Measurements from ENCODE around the gene CRB2. TPM values are rescaled to one million over a fixed set of nuclear protein-coding genes. Genes with fewer than 3 reads are reported as not detected.

Gene CRB2
- total and polyA plus RNA-seq, 2 donors (not counting 1 experiment from before 2014, with no cell fraction given), result 1.4 to 2.4 TPM

DNA sequence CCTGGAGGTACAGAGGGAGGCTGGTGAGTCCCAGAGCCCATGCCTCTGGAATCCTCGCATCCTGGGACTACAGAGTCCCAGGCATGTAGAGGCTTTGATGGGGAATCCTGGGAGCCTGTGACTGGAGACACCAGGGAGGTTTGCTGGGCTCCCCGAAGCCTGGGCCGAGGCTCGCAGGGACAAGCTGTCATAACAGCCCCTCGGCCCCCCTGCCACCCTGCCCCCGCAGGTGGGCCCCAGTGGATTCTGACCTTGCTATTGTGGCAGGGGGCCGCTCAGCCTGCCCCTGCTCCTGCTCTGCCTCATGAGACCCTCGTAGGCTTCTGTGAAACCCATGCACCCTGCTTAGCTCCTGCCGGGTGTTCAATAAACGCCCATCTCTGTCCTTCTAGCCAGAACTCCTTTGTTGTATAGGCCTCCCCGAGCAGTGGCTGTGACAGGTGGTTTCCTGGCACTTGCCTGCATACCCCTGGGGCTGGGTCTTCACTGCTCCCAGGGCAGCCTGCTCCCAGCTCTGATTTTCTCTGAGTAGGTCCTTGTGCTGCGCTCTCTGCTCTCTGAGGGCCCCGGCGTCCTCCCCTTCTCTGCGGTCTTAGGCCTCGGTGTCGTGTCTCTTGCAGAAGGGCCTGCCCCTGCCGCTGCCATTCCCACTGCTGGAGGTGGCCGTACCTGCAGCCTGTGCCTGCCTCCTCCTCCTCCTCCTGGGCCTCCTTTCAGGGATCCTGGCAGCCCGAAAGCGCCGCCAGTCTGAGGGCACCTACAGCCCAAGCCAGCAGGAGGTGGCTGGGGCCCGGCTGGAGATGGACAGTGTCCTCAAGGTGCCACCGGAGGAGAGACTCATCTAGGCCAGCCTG lies 20.4 kb downstream of the CRB2 start:
- Mint-ChIP-seq H3K27me3 (peaks cover 29% of the 10 kb centered on the region), H3K9me3 (ENCODE audit: insufficient read depth) (no peaks in the 10 kb centered on the region), H3K4me1 (peaks cover 18% of the 10 kb centered on the region), H3K4me3 (no peak overlapping the region), H3K27ac (no peak overlapping the region)
- H2AFZ ChIP-seq (ENCODE audit: insufficient read depth, low read depth, low read length, poor library complexity, severe bottlenecking), result no peak overlapping the region
- ATAC-seq (ENCODE audit: low read depth) (no peak), DNase-seq (no peak)
- H3K4me3 ChIP-seq (ENCODE audit: control extremely low read depth in 1 of 5, extremely low read depth in 1 of 5, insufficient read depth in 1 of 5, low read depth in 2 of 5, low read length in 4 of 5), result no peak overlapping the region
- no peak for TF ChIP-seq EZH2 (IDR thresholded peaks at IDR 0.05; ENCODE audit: borderline replicate concordance, insufficient read depth, low read depth, low read length, poor library complexity, severe bottlenecking)
- TF ChIP-seq, protein P1, sequence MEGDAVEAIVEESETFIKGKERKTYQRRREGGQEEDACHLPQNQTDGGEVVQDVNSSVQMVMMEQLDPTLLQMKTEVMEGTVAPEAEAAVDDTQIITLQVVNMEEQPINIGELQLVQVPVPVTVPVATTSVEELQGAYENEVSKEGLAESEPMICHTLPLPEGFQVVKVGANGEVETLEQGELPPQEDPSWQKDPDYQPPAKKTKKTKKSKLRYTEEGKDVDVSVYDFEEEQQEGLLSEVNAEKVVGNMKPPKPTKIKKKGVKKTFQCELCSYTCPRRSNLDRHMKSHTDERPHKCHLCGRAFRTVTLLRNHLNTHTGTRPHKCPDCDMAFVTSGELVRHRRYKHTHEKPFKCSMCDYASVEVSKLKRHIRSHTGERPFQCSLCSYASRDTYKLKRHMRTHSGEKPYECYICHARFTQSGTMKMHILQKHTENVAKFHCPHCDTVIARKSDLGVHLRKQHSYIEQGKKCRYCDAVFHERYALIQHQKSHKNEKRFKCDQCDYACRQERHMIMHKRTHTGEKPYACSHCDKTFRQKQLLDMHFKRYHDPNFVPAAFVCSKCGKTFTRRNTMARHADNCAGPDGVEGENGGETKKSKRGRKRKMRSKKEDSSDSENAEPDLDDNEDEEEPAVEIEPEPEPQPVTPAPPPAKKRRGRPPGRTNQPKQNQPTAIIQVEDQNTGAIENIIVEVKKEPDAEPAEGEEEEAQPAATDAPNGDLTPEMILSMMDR (IDR thresholded peaks at IDR 0.05), result no peak
- H3K9me3 ChIP-seq (ENCODE audit: control extremely low read depth in 1 of 3, control insufficient read depth in 2 of 3, insufficient read depth in 1 of 3, low read length in 2 of 3), result peaks cover 0 to 6% (median 0%) of the 10 kb centered on the region in 3 donors
- H3K4me1 ChIP-seq (ENCODE audit: control insufficient read depth in 2 of 2, insufficient read depth in 2 of 2, low read length in 2 of 2), result peaks cover 0 to 9% of the 10 kb centered on the region in 2 donors
- no peaks in the 10 kb centered on the region for H4K20me1 ChIP-seq (ENCODE audit: control insufficient read depth, insufficient read depth, low read length, poor library complexity, severe bottlenecking)
- POLR2A ChIA-PET, result no interaction called here
- H3K9ac ChIP-seq (ENCODE audit: low read length), result no peak overlapping the region
- no peaks in the 10 kb centered on the region for H3K36me3 ChIP-seq (replicated peaks in 1 of 2; ENCODE audit: control extremely low read depth in 1 of 2, control insufficient read depth in 1 of 2, extremely low read depth in 1 of 2, insufficient read depth in 2 of 2, low read length in 1 of 2)
- no peaks in the 10 kb centered on the region for H3K79me2 ChIP-seq (ENCODE audit: control insufficient read depth, insufficient read depth, low read length)
- 69% methylated on average over 24 of the region's 24 CpGs for WGBS (ENCODE audit: insufficient coverage)
- no peak overlapping the region for H3K4me2 ChIP-seq (replicated peaks; ENCODE audit: low read depth, low read length, poor library complexity, severe bottlenecking)
- peaks cover 0 to 40% (median 11%) of the 10 kb centered on the region in 4 experiments for H3K27me3 ChIP-seq (replicated peaks in 1 of 4; ENCODE audit: control extremely low read depth in 1 of 4, control insufficient read depth in 3 of 4, insufficient read depth in 4 of 4, low read length in 3 of 4)
- intact Hi-C loops (cut with micrococcal nuclease), result no loop called here
- H3K27ac ChIP-seq (ENCODE audit: low read length in 2 of 2), result no peak overlapping the region
- CTCF ChIA-PET, result interaction anchor here (0.8 kb wide), 1 partner anchor 301 kb away, joined by 3 read pairs; no protein-coding TSS in a partner anchor
